Hepatocyte (in vitro differentiated cells): ENCODE results near the gene MDM4.

ENCODE experiments used
- EZH2 ChIP-seq: fragments of 200-600 bp; sonication (generic); IDR thresholded peaks from 2 replicates; pipeline ENCODE4 v1.6.1; 2016; ENCODE audit warnings: antibody characterized with exemption, mild to moderate bottlenecking, borderline replicate concordance
- EZH2phosphoT487 ChIP-seq: fragments of 200-600 bp; sonication (generic); IDR thresholded peaks from one replicate; pipeline ENCODE4 v1.6.1; 2018; ENCODE audit warnings: antibody characterized with exemption, mild to moderate bottlenecking, low read depth, moderate library complexity; ENCODE audit not compliant: unreplicated experiment, severe bottlenecking
- TF ChIP-seq, protein P1 (sequence below): fragments of 200-600 bp; sonication (generic); IDR thresholded peaks from 2 replicates; pipeline ENCODE4 v1.5.1; 2016; ENCODE audit warnings: antibody characterized with exemption, mild to moderate bottlenecking; ENCODE audit not compliant: poor library complexity

DNA sequence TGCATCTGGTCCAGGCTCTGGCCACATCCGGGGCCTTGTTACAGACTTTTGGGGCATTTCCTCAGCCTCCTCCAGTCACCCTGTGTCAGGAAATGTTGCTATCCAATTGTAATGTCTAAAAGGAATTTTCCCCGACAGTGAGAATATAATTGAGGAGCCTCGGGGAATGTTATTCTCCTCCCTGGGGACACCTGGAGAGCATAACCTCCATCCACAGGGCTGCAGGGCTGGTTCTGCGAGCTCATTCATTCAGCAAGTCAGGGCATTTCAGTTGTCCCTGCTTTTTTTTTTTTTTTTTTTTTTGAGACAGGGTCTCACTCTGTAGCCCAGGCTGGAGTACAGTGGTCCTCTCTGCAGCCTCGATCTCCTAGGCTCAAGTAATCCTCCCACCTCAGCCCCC, 72.6 kb downstream of the MDM4 start:
- TF ChIP-seq EZH2, result no peak
- TF ChIP-seq, protein P1, sequence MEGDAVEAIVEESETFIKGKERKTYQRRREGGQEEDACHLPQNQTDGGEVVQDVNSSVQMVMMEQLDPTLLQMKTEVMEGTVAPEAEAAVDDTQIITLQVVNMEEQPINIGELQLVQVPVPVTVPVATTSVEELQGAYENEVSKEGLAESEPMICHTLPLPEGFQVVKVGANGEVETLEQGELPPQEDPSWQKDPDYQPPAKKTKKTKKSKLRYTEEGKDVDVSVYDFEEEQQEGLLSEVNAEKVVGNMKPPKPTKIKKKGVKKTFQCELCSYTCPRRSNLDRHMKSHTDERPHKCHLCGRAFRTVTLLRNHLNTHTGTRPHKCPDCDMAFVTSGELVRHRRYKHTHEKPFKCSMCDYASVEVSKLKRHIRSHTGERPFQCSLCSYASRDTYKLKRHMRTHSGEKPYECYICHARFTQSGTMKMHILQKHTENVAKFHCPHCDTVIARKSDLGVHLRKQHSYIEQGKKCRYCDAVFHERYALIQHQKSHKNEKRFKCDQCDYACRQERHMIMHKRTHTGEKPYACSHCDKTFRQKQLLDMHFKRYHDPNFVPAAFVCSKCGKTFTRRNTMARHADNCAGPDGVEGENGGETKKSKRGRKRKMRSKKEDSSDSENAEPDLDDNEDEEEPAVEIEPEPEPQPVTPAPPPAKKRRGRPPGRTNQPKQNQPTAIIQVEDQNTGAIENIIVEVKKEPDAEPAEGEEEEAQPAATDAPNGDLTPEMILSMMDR, result no peak
- no peak for TF ChIP-seq EZH2phosphoT487
